Measurements from ENCODE around the gene TOGARAM1.
"Not testable (repeated sequence)": the region's sequence is repeated elsewhere in the genome, so short reads cannot be mapped to it uniquely, and the experiment has no call there.

- TF ChIP-seq L3MBTL2 (conservative IDR thresholded peaks at IDR 0.05); BHLHE40 (IDR thresholded peaks at IDR 0.05; ENCODE audit: borderline replicate concordance); SP1 (IDR thresholded peaks at IDR 0.05); CTBP1 (IDR thresholded peaks at IDR 0.05; ENCODE audit: borderline replicate concordance); FOXM1 (IDR thresholded peaks at IDR 0.05; ENCODE audit: borderline replicate concordance); HDGF (IDR thresholded peaks at IDR 0.05; ENCODE audit: borderline replicate concordance): not testable (repeated sequence)
These were observed 118.5 kb downstream of the TOGARAM1 start for GRCh38 chr14:45080416-45080968.
